Fibroblast of mammary gland (primary cell): ENCODE results near the gene LARGE1.
"Not testable (repeated sequence)": the region's sequence is repeated elsewhere in the genome, so short reads cannot be mapped to it uniquely, and the experiment has no call there.

ENCODE experiments used
- DNase-seq: peaks from one replicate; pipeline ENCODE4 v3.0.0-alpha.2; 2010; ENCODE audit warnings: low read depth
- H3K4me3 ChIP-seq: 2 replicates; pipeline ENCODE4 v1.5.1; 2011; ENCODE audit warnings: low read depth, mild to moderate bottlenecking, low read length, moderate library complexity; ENCODE audit not compliant: control insufficient read depth
- CTCF ChIP-seq: conservative IDR thresholded peaks from 2 replicates; pipeline ENCODE4 v1.5.1; 2011; ENCODE audit warnings: low read depth, low read length, inconsistent platforms; ENCODE audit not compliant: control insufficient read depth, insufficient read depth

LARGE1 gene

DNA sequence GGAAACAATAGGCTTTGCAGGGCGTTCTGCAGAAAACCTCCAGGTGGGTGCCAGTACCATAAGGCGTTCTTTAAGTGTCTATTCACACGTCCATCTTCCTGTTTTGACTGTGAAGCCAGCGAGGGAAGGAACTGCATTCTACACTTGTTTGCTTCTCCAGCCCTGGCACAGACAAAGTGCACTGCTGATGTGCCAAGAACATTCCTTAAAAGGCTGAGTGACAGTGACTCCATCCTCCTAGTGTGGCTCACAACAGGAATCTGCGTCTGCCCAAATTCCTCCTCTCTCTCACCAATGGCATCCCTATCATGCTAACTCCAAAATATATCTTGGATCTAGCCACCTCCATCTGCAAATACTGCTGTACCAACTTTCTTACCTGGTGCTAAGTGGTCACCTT lies 454.7 kb downstream of the LARGE1 start:
- H3K4me3 ChIP-seq: no peak overlapping the region
- DNase-seq: no peak
- TF ChIP-seq CTCF: no peak

GRCh38 chr22:33464698-33465097 lies 455.6 kb downstream of the LARGE1 start:
- no peak for DNase-seq
- TF ChIP-seq CTCF: no peak
- no peak overlapping the region for H3K4me3 ChIP-seq

GRCh38 chr22:33461698-33462434 lies 458.4 kb downstream of the LARGE1 start:
- DNase-seq: no peak
- H3K4me3 ChIP-seq: no peak overlapping the region

GRCh38 chr22:33461245-33461644 lies 459.0 kb downstream of the LARGE1 start:
- not testable (repeated sequence) for DNase-seq, H3K4me3 ChIP-seq

More at GRCh38 chr22:33461698-33462434, 458.4 kb downstream of the LARGE1 start:
- TF ChIP-seq CTCF: no peak

DNA sequence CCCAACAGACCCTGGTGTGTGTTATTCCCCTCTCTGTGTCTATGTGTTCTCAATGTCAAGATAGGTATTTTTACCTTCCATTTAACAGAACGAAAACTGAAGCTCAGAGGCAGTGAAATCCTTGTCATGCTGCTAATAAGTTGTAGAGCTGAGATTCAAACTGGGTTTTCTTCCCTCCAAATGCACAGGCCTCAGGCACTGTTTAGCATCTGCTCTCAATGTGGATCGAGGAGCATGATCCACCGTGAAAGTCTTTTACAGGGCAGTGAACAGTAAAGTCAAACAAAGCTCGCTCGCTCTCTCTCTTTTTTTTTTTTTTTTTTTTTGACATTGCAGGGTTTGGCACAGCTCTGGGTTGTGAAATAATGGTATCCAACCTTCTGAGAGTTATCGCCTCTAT lies 461.1 kb downstream of the LARGE1 start:
- H3K4me3 ChIP-seq: no peak overlapping the region
- DNase-seq: no peak
- no peak for TF ChIP-seq CTCF

GRCh38 chr22:33456511-33456910 lies 463.8 kb downstream of the LARGE1 start:
- H3K4me3 ChIP-seq: no peak overlapping the region
- no peak for DNase-seq
- no peak for TF ChIP-seq CTCF

DNA sequence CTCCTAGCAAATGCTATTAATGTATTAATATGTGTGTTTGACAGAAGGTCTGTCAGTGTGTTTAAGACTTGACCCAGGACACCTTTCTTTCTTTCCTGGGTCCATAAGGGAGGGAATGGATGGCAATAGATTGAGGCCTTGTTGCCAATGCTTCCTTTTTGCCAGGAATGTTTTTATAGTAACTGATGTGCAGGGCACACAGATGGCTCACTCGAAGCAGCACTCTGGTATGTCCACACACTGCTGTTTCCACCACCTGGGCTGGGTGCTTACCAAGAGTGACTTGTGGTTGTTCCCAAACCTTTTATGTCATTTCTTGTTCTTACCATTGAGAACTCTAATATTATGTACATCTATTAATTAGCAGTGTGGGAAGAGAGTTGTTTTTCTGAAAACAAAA lies 465.2 kb downstream of the LARGE1 start:
- no peak overlapping the region for H3K4me3 ChIP-seq
- DNase-seq: no peak
- TF ChIP-seq CTCF: no peak
